GM12892 (cell line): Measurements from ENCODE around the gene PRDM15.

Source experiments
- POLR2A ChIP-seq: IDR thresholded peaks from 2 replicates; pipeline ENCODE4 v1.6.1; 2011; ENCODE audit warnings: low read depth, low read length, control low read depth
- POLR2AphosphoS5 ChIP-seq: IDR thresholded peaks from 2 replicates; pipeline ENCODE4 v1.6.1; 2011; ENCODE audit warnings: low read depth, low read length, control low read depth

GRCh38 chr21:41883582-41883981 is 4.4 kb upstream of the PRDM15 start:
- TF ChIP-seq POLR2AphosphoS5: no peak
- TF ChIP-seq POLR2A: no peak
